SW 1271 (cell line): ENCODE measurements around the gene REV1.

Experiments used
- DNase-seq, 2 experiments: peaks; one replicate each; lab custom pipeline; 2025; lab: John Stamatoyannopoulos, UW

REV1 gene

GRCh38 chr2:99448556-99448955, 41.3 kb downstream of the REV1 start:
- no peak for DNase-seq

DNA sequence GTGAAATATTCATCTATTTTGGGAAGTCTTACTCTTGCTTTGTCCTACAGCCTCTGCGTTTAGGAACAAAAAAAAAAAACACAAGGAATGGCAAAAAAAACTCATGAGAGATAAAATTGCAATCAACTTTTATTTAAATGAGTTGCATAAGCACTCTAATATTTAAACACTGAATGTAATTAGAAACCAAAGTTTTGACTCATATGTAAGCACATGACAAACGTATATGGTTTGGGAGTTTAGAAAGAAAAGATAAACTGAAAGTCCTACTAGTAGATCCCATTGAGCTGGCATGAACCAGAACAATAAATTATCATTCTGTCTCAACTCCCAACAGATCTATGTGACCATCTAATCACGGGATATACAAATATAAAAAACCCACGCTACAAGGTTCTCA, 44.8 kb downstream of the REV1 start:
- DNase-seq, result no peak

DNA sequence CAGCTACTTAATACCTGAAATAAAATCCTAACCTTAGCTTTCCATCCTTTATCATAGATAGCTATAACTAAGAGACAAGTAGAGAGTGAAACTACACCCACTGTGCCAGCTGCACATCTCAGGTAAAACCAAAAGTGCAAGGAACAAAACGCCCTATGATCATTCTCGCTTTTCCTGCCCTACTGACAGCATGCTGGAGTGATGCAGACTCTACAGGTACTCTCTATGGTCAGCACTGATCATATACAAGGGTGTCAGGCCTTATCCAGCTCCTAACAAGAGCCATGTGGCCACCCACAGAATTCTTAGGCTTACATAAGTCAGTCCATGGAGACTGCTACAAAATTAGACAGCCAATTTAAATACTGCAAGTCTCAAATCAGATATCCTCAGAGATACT, 45.6 kb downstream of the REV1 start:
- no peak for DNase-seq

GRCh38 chr2:99442837-99443236, 47.0 kb downstream of the REV1 start:
- no peak for DNase-seq

- no peak for DNase-seq
Observed at GRCh38 chr2:99439971-99440505, 49.8 kb downstream of the REV1 start.

GRCh38 chr2:99436874-99437273, 52.9 kb downstream of the REV1 start:
- no peak for DNase-seq

DNA sequence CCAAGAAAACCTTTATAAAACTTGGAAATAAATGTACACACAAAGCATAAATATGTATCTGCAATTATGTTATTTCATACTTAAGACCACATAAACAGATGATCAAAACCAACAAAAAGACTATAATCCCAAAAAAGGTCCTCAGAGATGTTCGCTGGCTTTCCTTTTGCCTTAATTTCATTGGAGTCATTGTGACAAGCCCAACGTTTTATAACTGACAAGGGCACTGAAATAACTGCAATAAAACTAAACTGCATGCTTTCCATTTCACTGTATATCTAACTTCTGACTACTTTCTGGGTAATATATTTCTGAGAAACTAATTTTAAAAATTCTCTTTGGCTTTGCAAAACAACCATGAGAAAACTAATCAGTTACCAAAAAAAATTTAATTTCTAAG, 56.5 kb downstream of the REV1 start:
- no peak for DNase-seq

- DNase-seq, result no peak
Observed at GRCh38 chr2:99431587-99432275, 58.1 kb downstream of the REV1 start.

- no peak for DNase-seq
Observed at GRCh38 chr2:99430614-99431291, 59.1 kb downstream of the REV1 start.

GRCh38 chr2:99425022-99425421, 64.8 kb downstream of the REV1 start:
- no peak for DNase-seq

GRCh38 chr2:99424371-99424770, 65.4 kb downstream of the REV1 start:
- no peak for DNase-seq

GRCh38 chr2:99422599-99422998, 67.2 kb downstream of the REV1 start:
- no peak for DNase-seq

GRCh38 chr2:99421469-99421868, 68.3 kb downstream of the REV1 start:
- no peak for DNase-seq

DNA sequence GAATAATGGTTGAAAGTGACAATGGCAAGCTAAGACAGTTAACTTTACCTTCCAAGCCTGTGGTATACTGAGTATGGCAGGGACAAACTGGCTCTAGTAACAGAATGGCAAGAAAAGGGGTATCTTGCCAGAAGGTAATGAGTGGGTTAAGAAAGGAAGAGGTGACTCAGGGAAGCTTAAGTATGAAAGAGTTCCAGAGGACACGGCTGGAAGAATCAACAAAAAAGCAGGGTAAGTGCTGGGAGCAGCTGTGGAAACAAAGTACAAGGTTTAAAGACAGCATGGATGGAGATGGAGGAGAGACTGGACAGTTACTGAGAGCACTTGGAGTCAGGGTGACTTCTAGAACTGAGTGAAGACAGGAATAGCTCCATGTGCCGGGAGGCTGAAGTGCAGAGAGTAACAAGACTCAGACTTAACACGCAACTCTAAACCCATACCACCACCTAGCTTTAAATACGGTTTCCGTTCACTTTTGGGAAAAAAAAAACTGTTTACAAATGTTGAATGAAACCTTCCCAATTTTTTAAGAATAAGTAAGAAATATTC, 69.0 kb downstream of the REV1 start:
- no peak for DNase-seq

DNA sequence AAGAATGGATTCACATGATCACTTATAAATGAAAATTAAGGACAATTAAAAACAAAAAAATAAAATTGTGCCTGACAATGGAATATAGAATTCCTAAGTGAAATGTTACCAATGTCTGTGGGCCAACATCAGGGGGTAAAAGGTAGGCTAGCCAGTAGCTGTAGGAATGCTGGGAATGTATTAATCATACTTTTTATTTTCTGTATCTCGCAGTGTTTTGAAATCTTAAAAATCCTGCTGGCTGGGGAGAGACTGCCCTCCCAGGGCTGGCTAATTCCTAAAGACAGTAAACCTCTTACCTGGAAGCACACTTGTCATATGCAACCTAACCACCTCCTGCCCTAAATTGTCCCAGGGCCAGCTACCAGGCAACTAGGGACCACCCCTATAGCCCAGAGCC, 69.8 kb downstream of the REV1 start:
- peak in 1 of 2 experiments; percentile 25 for DNase-seq

DNA sequence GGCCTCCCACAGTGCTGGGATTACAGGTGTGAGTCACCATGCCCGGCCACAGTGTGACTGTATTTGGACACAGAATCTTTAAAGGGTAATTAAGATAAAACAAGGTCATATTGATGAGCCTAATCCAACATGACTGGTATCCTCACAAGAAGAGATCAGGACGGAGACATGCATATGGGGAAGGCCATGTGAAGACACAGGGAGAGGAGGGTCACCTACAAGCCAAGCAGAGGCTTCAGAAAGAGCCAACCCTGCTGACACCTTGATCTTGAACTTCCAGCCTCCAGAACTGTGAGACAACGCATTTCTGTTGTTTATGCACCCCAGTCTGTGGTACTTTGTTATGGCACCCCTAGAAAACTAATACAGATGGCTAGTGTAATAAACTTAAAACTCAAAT, 72.4 kb downstream of the REV1 start:
- DNase-seq, result no peak

- DNase-seq, result no peak
Observed at GRCh38 chr2:99414566-99414965, 75.3 kb downstream of the REV1 start.

DNA sequence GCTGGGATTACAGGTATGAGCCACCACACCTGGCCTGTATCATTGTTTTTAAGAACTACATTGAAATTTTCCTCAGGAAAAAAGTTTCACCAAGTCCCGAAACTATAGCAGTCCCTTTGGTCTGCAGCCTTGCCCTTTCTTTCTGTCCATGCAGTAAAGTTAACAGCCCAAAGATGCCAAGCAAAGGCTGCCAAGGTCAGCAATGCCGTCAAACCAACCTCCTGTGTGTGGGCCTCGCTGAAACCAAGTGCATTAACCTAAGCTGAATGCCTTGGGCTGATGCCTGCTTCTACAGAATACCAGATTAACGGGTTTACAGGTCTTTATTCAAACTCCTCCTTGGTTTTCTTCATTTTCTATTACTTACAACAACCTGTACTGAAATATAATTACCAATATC, 79.5 kb downstream of the REV1 start:
- no peak for DNase-seq

- no peak for DNase-seq
Observed at GRCh38 chr2:99406137-99406536, 83.7 kb downstream of the REV1 start.

GRCh38 chr2:99404797-99405669, 84.8 kb downstream of the REV1 start:
- no peak for DNase-seq

- DNase-seq, result no peak
Observed at GRCh38 chr2:99404039-99404796, 85.6 kb downstream of the REV1 start.

GRCh38 chr2:99403524-99403923, 86.3 kb downstream of the REV1 start:
- no peak for DNase-seq
